Measurements from ENCODE around the gene CDHR4.
A peak's percentile ranks its signal among the peaks of the same experiment; 100 is the strongest.

Gene CDHR4

GRCh38 chr3:49813497-49814174, 14.0 kb upstream of the CDHR4 start, which contains the start of gene UBA7:
TSS of gene UBA7 (minus strand) at chr3:49813953. CDS start at chr3:49813787, 166 bp downstream.
- Histone ChIP-seq H3K4me3 (ENCODE audit: low read length) (peak within 1 kb of the TSS; percentile 73), H3K9ac (ENCODE audit: low read length) (peak within 1 kb of the TSS; percentile 73), H3K9me3 (ENCODE audit: control insufficient read depth, low read length) (no peaks in the 10 kb centered on the region), H3K36me3 (ENCODE audit: control insufficient read depth, insufficient read depth, low read length) (peaks cover 8% of the 10 kb centered on the region), H3K4me1 (ENCODE audit: control insufficient read depth, insufficient read depth, low read length) (peaks cover 19% of the 10 kb centered on the region), H3K27me3 (ENCODE audit: control insufficient read depth, insufficient read depth, low read length) (no peaks in the 10 kb centered on the region)

DNA sequence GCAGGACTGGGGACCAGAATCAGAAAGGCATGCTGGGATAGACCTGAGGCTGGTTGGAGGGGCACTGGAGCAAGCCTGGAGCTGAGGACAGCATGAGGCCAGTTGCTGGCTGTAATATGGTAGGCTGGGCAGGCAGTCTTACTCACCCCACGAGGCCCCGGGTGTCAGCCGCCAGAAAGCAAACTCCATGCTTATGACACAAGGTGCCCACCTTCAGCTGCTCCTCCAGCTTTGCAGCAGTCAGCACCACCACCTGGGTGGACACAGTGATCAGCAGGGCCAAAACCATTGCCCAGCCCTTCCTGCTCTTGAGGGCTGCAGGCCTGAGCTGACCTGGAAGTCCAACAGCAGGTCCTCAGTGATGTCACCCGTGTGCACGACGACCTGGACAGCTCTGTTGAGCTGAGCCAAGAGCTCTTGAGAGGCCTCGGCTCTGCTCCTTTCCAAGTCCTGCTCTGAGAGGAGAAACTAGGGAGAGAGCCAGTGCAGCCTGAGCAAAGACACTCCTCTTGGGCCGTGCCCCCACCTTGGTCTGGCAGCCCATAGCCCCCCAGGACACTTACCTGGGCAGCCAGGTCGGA, 13.3 kb upstream of the CDHR4 start:
- Histone ChIP-seq H3K27me3 (ENCODE audit: control insufficient read depth, insufficient read depth, low read length) (no peaks in the 10 kb centered on the region), H3K4me1 (ENCODE audit: control insufficient read depth, insufficient read depth, low read length) (peaks cover 19% of the 10 kb centered on the region), H3K36me3 (ENCODE audit: control insufficient read depth, insufficient read depth, low read length) (peaks cover 8% of the 10 kb centered on the region), H3K9me3 (ENCODE audit: control insufficient read depth, low read length) (no peaks in the 10 kb centered on the region), H3K4me3 (ENCODE audit: low read length) (peak overlapping the region; percentile 73), H3K9ac (ENCODE audit: low read length) (peak overlapping the region; percentile 73)

GRCh38 chr3:49807431-49808114, 7.9 kb upstream of the CDHR4 start:
- no peaks in the 10 kb centered on the region for H3K9me3 ChIP-seq (ENCODE audit: control insufficient read depth, low read length)
- H3K36me3 ChIP-seq (ENCODE audit: control insufficient read depth, insufficient read depth, low read length), result peaks cover 8% of the 10 kb centered on the region
- H3K4me1 ChIP-seq (ENCODE audit: control insufficient read depth, insufficient read depth, low read length), result peaks cover 36% of the 10 kb centered on the region
- H3K4me3 ChIP-seq (ENCODE audit: low read length), result no peak overlapping the region
- peaks cover 7% of the 10 kb centered on the region for H3K27me3 ChIP-seq (ENCODE audit: control insufficient read depth, insufficient read depth, low read length)
- H3K9ac ChIP-seq (ENCODE audit: low read length), result no peak overlapping the region

DNA sequence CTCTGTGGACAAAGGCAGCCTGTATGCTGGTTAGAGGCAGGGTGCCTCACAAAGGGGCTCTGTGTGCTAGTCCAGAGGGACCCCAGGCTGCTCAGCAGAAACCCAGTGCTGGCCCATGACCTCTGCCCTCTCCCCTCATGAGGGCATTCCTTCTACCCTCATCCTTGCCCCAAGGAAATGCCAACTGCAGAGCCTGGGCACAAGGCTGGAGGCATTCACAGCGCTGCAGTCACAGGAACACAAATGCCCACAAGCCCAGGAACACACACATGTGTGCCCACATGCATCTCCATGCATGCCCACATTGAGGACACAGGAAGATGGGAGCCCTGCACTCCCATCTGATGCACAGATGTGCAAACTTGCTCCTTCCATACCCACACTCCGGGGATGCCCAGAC, 7.2 kb upstream of the CDHR4 start:
- Histone ChIP-seq H3K36me3 (ENCODE audit: control insufficient read depth, insufficient read depth, low read length) (peaks cover 8% of the 10 kb centered on the region), H3K4me3 (ENCODE audit: low read length) (no peak overlapping the region), H3K4me1 (ENCODE audit: control insufficient read depth, insufficient read depth, low read length) (peaks cover 32% of the 10 kb centered on the region), H3K9me3 (ENCODE audit: control insufficient read depth, low read length) (no peaks in the 10 kb centered on the region), H3K9ac (ENCODE audit: low read length) (no peak overlapping the region), H3K27me3 (ENCODE audit: control insufficient read depth, insufficient read depth, low read length) (peaks cover 7% of the 10 kb centered on the region)

- Histone ChIP-seq H3K9ac (ENCODE audit: low read length) (peak overlapping the region; percentile 37), H3K36me3 (ENCODE audit: control insufficient read depth, insufficient read depth, low read length) (peaks cover 2% of the 10 kb centered on the region), H3K9me3 (ENCODE audit: control insufficient read depth, low read length) (no peaks in the 10 kb centered on the region), H3K4me1 (ENCODE audit: control insufficient read depth, insufficient read depth, low read length) (peaks cover 32% of the 10 kb centered on the region), H3K27me3 (ENCODE audit: control insufficient read depth, insufficient read depth, low read length) (peaks cover 7% of the 10 kb centered on the region), H3K4me3 (ENCODE audit: low read length) (no peak overlapping the region)
These were observed 6.4 kb upstream of the CDHR4 start for GRCh38 chr3:49805897-49806701.

DNA sequence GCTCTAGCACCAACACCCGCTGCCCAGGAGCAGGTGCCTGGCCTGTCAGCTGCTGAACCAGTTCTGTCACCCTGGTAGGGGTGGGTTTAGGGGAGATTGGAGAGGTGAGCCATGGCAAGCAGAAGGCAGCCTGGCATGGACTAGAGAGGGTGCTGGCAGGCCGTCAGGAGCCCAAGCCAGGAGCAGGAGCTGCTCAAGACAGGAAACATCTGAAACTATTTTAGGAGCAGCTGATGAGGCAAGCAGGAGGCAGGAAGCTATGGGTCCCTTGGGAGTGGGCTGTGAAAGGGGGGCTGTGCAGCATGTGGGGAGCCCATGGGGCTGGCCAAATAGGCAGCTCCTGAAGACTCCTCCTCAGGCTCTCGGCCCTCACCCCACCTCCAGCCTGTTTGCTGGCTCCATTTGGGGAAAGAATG, 5.7 kb upstream of the CDHR4 start:
- H3K4me3 ChIP-seq (ENCODE audit: low read length), result no peak overlapping the region
- H3K4me1 ChIP-seq (ENCODE audit: control insufficient read depth, insufficient read depth, low read length), result peaks cover 32% of the 10 kb centered on the region
- H3K9ac ChIP-seq (ENCODE audit: low read length), result peak overlapping the region; percentile 37
- H3K27me3 ChIP-seq (ENCODE audit: control insufficient read depth, insufficient read depth, low read length), result peaks cover 7% of the 10 kb centered on the region
- no peaks in the 10 kb centered on the region for H3K36me3 ChIP-seq (ENCODE audit: control insufficient read depth, insufficient read depth, low read length)
- no peaks in the 10 kb centered on the region for H3K9me3 ChIP-seq (ENCODE audit: control insufficient read depth, low read length)

- Histone ChIP-seq H3K9me3 (ENCODE audit: control insufficient read depth, low read length) (no peaks in the 10 kb centered on the region), H3K4me1 (ENCODE audit: control insufficient read depth, insufficient read depth, low read length) (peaks cover 41% of the 10 kb centered on the region), H3K4me3 (ENCODE audit: low read length) (no peak overlapping the region), H3K9ac (ENCODE audit: low read length) (no peak overlapping the region), H3K36me3 (ENCODE audit: control insufficient read depth, insufficient read depth, low read length) (no peaks in the 10 kb centered on the region), H3K27me3 (ENCODE audit: control insufficient read depth, insufficient read depth, low read length) (peaks cover 7% of the 10 kb centered on the region)
These were observed 4.7 kb upstream of the CDHR4 start for GRCh38 chr3:49804141-49805041.

GRCh38 chr3:49803465-49804140, 3.9 kb upstream of the CDHR4 start:
- Histone ChIP-seq H3K9ac (ENCODE audit: low read length) (peak overlapping the region; percentile 54), H3K4me1 (ENCODE audit: control insufficient read depth, insufficient read depth, low read length) (peaks cover 47% of the 10 kb centered on the region), H3K36me3 (ENCODE audit: control insufficient read depth, insufficient read depth, low read length) (no peaks in the 10 kb centered on the region), H3K9me3 (ENCODE audit: control insufficient read depth, low read length) (no peaks in the 10 kb centered on the region), H3K27me3 (ENCODE audit: control insufficient read depth, insufficient read depth, low read length) (peaks cover 7% of the 10 kb centered on the region), H3K4me3 (ENCODE audit: low read length) (peak overlapping the region; percentile 18)

DNA sequence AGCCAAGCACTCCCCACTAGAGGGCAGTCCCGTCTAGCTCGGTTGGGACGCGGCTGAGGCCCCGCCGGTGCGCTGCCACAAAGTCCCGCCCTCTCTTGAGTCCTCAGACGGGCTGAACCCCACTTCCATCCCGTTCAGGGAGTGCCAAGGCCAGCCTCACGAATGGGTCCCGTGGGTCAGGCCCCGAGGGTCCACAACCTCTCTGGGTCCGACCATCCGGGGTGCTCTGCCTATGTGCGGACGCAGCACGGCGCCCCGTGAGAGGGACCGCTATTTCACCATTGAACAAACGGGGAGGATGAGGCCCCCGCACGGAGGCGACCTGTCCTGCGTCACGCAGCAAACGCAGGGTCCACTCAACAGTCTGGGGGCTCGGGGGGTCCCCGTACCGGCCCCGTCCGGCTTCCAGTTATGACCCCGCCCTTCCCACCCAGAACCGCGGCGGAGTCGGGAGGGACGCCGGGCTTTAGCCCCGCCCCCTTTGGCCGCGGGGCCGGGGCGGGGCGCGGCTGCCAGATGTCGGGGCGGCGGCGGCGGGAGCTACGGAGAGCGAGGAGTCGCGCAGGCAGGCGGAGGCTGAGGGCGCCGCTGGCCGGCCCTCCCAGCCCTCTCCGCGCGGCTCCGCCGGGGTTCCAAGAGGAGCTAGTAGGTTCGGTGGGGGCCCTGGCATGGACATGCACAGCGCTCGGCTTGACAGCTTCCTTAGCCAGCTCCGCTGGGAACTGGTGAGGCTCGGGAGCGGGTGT, 3.2 kb upstream of the CDHR4 start, which contains the start of gene INKA1:
Gene INKA1 (plus strand): TSS at position 543 of the 746 bp plus-strand sequence. CDS start 132 bp downstream, at position 675.
- peak within 1 kb of the TSS; percentile 66 for H3K9ac ChIP-seq (ENCODE audit: low read length)

GRCh38 chr3:49801160-49801559, 1.5 kb upstream of the CDHR4 start:
- peaks cover 44% of the 10 kb centered on the region for H3K4me1 ChIP-seq (ENCODE audit: control insufficient read depth, insufficient read depth, low read length)
- no peak overlapping the region for H3K4me3 ChIP-seq (ENCODE audit: low read length)
- H3K36me3 ChIP-seq (ENCODE audit: control insufficient read depth, insufficient read depth, low read length), result no peaks in the 10 kb centered on the region
- H3K9me3 ChIP-seq (ENCODE audit: control insufficient read depth, low read length), result no peaks in the 10 kb centered on the region
- H3K9ac ChIP-seq (ENCODE audit: low read length), result no peak overlapping the region
- H3K27me3 ChIP-seq (ENCODE audit: control insufficient read depth, insufficient read depth, low read length), result peaks cover 7% of the 10 kb centered on the region

More for the DNA sequence above, 3.2 kb upstream of the CDHR4 start, which contains the start of gene INKA1:
- peaks cover 7% of the 10 kb centered on the region for H3K27me3 ChIP-seq (ENCODE audit: control insufficient read depth, insufficient read depth, low read length)
- H3K9me3 ChIP-seq (ENCODE audit: control insufficient read depth, low read length), result no peaks in the 10 kb centered on the region
- H3K4me3 ChIP-seq (ENCODE audit: low read length), result peak within 1 kb of the TSS; percentile 49
- H3K36me3 ChIP-seq (ENCODE audit: control insufficient read depth, insufficient read depth, low read length), result no peaks in the 10 kb centered on the region
- H3K4me1 ChIP-seq (ENCODE audit: control insufficient read depth, insufficient read depth, low read length), result peaks cover 47% of the 10 kb centered on the region
